Renal cortex interstitium (tissue), 11 donors: Measurements from ENCODE around the gene TMEM132D. TPM values are rescaled to one million over a fixed set of nuclear protein-coding genes. Genes with fewer than 3 reads are reported as not detected.

Source experiments
- DNase-seq, 11 donors: peaks; one replicate each; pipeline ENCODE4 v3.0.0-alpha.2; 2013; ENCODE audit warnings: low read depth in 9 of 11, low spot score in 4 of 11; ENCODE audit errors: extremely low read depth in 1 of 11
- polyA plus RNA-seq, 3 donors: library from polyadenylated mRNA; unstranded; fragments of 120-200 nt; gene quantifications; one replicate each; pipeline ENCODE4 v1.2.1, GENCODE V29; 2013; ENCODE audit not compliant: insufficient read length in 3 of 3

TMEM132D gene
- polyA plus RNA-seq, 3 donors, result 1.7 to 2.1 (median 1.8) TPM

GRCh38 chr12:129034558-129035289 is 869.1 kb downstream of the TMEM132D start:
- DNase-seq, result no peak

- DNase-seq, result no peak
These were observed 875.0 kb downstream of the TMEM132D start for GRCh38 chr12:129028844-129029243.

GRCh38 chr12:129025055-129025454 is 878.8 kb downstream of the TMEM132D start:
- DNase-seq, result no peak
